ENCODE measurements around the gene CCDC9B.

The CCDC9B gene

DNA sequence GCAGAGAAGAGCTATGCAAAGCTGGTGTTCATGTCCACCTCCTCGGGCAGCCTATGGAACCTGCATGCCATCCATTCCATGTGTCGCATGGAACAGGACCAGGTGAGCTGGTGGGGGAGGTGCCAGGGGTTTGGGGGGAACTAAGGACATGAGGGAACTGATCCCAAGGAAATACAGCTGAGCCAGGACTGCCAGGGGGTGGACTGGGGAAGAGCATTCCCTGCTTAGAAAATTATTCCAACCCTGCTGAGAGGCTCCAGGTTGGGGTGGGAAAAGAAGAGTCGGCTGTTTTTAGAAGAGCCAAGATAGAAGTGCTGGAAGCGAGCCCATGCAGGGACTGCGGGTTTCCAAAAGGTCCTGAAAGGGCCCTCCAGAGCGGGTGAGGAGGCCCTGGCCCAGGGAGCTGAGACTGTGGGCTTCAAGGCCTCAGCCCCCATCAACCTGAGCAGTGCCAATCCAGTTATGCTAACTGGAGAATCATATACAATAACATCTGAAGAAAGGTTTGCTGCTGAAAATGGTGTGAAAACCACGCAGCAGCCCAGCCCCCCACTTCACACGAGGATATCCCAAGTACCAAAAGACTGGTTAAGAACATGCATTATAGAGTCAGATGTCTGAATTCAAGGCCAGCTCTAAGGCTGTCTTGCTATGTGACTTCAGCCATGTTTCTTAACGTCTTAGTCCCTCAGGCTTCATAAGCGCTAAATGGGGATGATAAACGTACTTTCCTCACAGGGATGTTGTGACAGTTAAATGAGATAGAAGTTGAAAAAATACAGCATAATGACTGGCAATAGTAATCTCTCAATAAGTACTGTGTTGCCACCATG lies 25.1 kb upstream of the CCDC9B start:
- no peak for DNase-seq (ENCODE audit: low read depth, low spot score)
- in situ Hi-C loops (cut with HindIII; ENCODE audit: low sequenced_read_pairs) = no loop called here

DNA sequence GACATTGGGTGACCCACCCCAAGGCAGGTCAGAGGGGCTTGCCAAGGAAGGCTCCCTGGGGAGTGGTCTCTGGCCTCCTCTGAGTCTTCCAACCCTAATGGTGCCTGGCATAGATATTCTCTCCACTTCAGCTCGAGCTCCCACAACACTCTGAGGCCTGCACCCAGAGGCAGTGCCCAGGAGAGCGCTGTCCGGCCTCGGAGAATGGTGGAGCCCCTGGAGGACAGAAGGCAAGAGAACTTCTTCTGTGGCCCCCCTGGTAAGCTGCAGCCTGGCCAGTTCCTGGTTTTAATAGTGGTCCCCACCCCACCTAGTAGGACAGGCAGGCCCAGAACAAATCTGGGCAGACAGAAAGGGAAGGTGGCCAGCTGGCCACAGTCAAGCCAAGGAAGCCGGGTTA lies 24.3 kb upstream of the CCDC9B start:
- in situ Hi-C loops (cut with HindIII; ENCODE audit: low sequenced_read_pairs) = no loop called here
- TF ChIP-seq, protein P1, sequence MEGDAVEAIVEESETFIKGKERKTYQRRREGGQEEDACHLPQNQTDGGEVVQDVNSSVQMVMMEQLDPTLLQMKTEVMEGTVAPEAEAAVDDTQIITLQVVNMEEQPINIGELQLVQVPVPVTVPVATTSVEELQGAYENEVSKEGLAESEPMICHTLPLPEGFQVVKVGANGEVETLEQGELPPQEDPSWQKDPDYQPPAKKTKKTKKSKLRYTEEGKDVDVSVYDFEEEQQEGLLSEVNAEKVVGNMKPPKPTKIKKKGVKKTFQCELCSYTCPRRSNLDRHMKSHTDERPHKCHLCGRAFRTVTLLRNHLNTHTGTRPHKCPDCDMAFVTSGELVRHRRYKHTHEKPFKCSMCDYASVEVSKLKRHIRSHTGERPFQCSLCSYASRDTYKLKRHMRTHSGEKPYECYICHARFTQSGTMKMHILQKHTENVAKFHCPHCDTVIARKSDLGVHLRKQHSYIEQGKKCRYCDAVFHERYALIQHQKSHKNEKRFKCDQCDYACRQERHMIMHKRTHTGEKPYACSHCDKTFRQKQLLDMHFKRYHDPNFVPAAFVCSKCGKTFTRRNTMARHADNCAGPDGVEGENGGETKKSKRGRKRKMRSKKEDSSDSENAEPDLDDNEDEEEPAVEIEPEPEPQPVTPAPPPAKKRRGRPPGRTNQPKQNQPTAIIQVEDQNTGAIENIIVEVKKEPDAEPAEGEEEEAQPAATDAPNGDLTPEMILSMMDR (IDR thresholded peaks at IDR 0.05; ENCODE audit: low read depth, low read length) = no peak

More for the DNA sequence above, 25.1 kb upstream of the CCDC9B start:
- TF ChIP-seq, protein P1 (IDR thresholded peaks at IDR 0.05; ENCODE audit: low read depth, low read length) = no peak
- no peak overlapping the region for H3K4me3 ChIP-seq (ENCODE audit: low read depth, low read length)

DNA sequence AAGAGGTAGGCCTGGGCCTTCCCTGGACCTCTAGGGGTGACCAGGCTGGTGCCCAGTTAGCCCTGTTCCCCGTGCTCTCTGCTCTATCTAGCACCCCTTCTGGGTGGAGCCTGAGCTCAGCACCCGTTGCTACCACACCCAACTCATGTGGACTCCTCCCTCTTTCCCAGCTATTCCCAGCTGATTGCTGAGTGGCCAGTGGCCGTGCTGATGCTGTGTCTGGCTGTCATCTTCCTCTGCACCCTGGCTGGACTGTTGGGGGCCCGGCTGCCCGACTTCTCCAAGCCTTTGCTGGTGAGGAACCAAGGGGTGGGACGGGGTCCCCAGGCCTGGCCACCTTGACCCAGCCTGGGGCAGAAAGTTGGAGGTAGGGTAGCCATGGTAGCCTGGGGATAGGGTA lies 23.5 kb upstream of the CCDC9B start:
- in situ Hi-C loops (cut with HindIII; ENCODE audit: low sequenced_read_pairs) = no loop called here
- DNase-seq (ENCODE audit: low read depth, low spot score) = no peak
- H3K4me3 ChIP-seq (ENCODE audit: low read depth, low read length) = no peak overlapping the region
- TF ChIP-seq, protein P1 (IDR thresholded peaks at IDR 0.05; ENCODE audit: low read depth, low read length) = no peak

More for the DNA sequence above, 24.3 kb upstream of the CCDC9B start:
- no peak for DNase-seq (ENCODE audit: low read depth, low spot score)
- H3K4me3 ChIP-seq (ENCODE audit: low read depth, low read length) = no peak overlapping the region

DNA sequence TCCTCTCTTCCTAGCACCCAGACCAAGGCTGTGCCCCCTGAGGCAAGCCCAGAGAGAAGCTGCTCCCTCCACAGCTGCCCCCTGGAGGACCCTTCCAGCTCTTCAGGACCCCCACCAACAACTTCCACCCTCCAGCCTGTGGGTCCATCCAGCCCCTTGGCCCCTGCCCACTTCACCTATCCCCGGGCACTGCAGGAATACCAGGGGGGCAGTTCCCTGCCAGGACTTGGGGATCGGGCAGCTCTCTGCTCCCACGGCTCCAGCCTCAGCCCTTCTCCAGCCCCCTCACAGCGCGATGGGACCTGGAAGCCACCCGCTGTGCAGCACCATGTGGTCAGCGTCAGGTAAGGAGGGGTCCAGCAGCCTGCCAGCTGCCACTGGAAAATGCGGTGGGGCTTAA lies 22.9 kb upstream of the CCDC9B start:
- TF ChIP-seq, protein P1 (IDR thresholded peaks at IDR 0.05; ENCODE audit: low read depth, low read length) = no peak
- DNase-seq (ENCODE audit: low read depth, low spot score) = no peak
- H3K4me3 ChIP-seq (ENCODE audit: low read depth, low read length) = no peak overlapping the region
- in situ Hi-C loops (cut with HindIII; ENCODE audit: low sequenced_read_pairs) = no loop called here

DNA sequence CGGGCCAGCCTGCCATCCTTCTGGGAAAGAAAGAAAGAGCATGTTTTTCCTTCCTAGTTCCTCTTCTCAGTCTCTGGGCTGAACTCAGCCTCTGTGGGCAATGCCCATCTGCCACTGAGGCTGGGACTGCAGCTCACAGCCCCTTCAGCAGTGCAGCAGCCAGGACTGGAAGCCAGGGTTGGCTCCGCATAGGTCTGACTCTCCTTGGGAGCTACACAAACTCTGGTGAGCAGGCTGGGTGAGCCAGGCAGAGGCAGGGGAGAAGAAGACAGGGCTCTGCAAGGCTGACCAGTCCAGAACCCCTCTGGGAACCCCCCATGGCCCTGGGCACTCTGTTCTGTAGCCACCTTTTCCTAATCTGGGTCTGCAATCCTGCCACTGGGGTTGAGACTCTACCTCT lies 20.9 kb upstream of the CCDC9B start:
- no peak overlapping the region for H3K4me3 ChIP-seq (ENCODE audit: low read depth, low read length)
- DNase-seq (ENCODE audit: low read depth, low spot score) = no peak
- TF ChIP-seq, protein P1 (IDR thresholded peaks at IDR 0.05; ENCODE audit: low read depth, low read length) = no peak
- in situ Hi-C loops (cut with HindIII; ENCODE audit: low sequenced_read_pairs) = no loop called here

DNA sequence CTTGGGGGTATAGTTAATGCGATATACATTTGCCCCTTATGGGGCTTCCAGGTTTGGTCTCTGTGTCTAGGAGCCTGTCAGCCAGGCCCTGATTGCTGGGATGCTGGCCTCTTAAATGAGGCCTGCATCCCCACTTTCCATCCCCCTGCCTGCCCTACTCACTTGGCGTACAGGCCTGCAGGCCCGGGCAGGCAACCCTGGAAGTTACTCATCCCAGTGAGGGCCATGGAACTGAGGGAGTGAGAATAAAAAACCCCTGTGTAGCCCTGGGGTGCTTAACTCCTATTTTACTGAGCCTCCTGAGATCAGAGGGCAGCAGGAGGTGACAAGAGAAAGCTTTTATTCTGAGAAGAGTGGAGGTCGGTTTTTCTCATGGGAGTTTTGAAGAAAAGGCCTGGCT lies 19.3 kb upstream of the CCDC9B start:
- TF ChIP-seq, protein P1 (IDR thresholded peaks at IDR 0.05; ENCODE audit: low read depth, low read length) = no peak
- H3K4me3 ChIP-seq (ENCODE audit: low read depth, low read length) = no peak overlapping the region
- no peak for DNase-seq (ENCODE audit: low read depth, low spot score)
- in situ Hi-C loops (cut with HindIII; ENCODE audit: low sequenced_read_pairs) = no loop called here
